ENCODE measurements around the gene RAB40AL. TPM values are rescaled to one million over a fixed set of nuclear protein-coding genes. Genes with fewer than 3 reads are reported as not detected.

RAB40AL gene
- total and polyA plus RNA-seq, 4 donors: 0.05 to 2.4 (median 0.80) TPM

GRCh38 chrX:102976793-102977495 lies 39.9 kb downstream of the RAB40AL start:
- Histone ChIP-seq H3K27ac (ENCODE audit: low read depth in 1 of 2, low read length in 1 of 2) (no peak overlapping the region), H3K9me3 (ENCODE audit: control insufficient read depth in 4 of 4, insufficient read depth in 3 of 4, low read length in 3 of 4) (peaks cover 0 to 8% (median 3%) of the 10 kb centered on the region in 4 donors), H3K4me3 (no peak overlapping the region), H3K27me3 (ENCODE audit: control insufficient read depth in 3 of 3, insufficient read depth in 3 of 3, low read length in 2 of 3) (peaks cover 2 to 4% (median 4%) of the 10 kb centered on the region in 3 donors), H3K4me1 (ENCODE audit: control insufficient read depth in 5 of 5, insufficient read depth in 5 of 5, low read length in 5 of 5) (no peaks in the 10 kb centered on the region), H3K9ac (ENCODE audit: insufficient read depth in 1 of 2, low read length in 2 of 2) (no peak overlapping the region), H3K36me3 (ENCODE audit: control insufficient read depth in 4 of 4, insufficient read depth in 4 of 4, low read length in 4 of 4) (no peaks in the 10 kb centered on the region)
- DNase-seq (peak in 1 of 3 donors; percentile 0), ATAC-seq (ENCODE audit: insufficient read depth, low FRiP score) (no peak)
- TF ChIP-seq, protein P1, sequence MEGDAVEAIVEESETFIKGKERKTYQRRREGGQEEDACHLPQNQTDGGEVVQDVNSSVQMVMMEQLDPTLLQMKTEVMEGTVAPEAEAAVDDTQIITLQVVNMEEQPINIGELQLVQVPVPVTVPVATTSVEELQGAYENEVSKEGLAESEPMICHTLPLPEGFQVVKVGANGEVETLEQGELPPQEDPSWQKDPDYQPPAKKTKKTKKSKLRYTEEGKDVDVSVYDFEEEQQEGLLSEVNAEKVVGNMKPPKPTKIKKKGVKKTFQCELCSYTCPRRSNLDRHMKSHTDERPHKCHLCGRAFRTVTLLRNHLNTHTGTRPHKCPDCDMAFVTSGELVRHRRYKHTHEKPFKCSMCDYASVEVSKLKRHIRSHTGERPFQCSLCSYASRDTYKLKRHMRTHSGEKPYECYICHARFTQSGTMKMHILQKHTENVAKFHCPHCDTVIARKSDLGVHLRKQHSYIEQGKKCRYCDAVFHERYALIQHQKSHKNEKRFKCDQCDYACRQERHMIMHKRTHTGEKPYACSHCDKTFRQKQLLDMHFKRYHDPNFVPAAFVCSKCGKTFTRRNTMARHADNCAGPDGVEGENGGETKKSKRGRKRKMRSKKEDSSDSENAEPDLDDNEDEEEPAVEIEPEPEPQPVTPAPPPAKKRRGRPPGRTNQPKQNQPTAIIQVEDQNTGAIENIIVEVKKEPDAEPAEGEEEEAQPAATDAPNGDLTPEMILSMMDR (IDR thresholded peaks at IDR 0.05; ENCODE audit: control extremely low read depth, extremely low read depth): no peak
- WGBS, 2 donors: 48 to 55% methylated on average over 4 of the region's 4 CpGs

GRCh38 chrX:102978594-102978993 lies 41.5 kb downstream of the RAB40AL start:
- Histone ChIP-seq H3K9me3 (ENCODE audit: control insufficient read depth in 4 of 4, insufficient read depth in 3 of 4, low read length in 3 of 4) (peaks cover 0 to 2% (median 0%) of the 10 kb centered on the region in 4 donors), H3K27me3 (ENCODE audit: control insufficient read depth in 3 of 3, insufficient read depth in 3 of 3, low read length in 2 of 3) (peaks cover 4 to 7% (median 6%) of the 10 kb centered on the region in 3 donors), H3K9ac (ENCODE audit: insufficient read depth in 1 of 2, low read length in 2 of 2) (no peak overlapping the region), H3K4me1 (ENCODE audit: control insufficient read depth in 5 of 5, insufficient read depth in 5 of 5, low read length in 5 of 5) (no peaks in the 10 kb centered on the region), H3K4me3 (no peak overlapping the region), H3K36me3 (ENCODE audit: control insufficient read depth in 4 of 4, insufficient read depth in 4 of 4, low read length in 4 of 4) (no peaks in the 10 kb centered on the region), H3K27ac (ENCODE audit: low read depth in 1 of 2, low read length in 1 of 2) (no peak overlapping the region)
- DNase-seq (no peak), ATAC-seq (ENCODE audit: insufficient read depth, low FRiP score) (no peak)
- TF ChIP-seq, protein P1 (IDR thresholded peaks at IDR 0.05; ENCODE audit: control extremely low read depth, extremely low read depth): no peak
- WGBS, 2 donors: 56 to 68% methylated on average over 8 to 9 of the region's 9 CpGs

DNA sequence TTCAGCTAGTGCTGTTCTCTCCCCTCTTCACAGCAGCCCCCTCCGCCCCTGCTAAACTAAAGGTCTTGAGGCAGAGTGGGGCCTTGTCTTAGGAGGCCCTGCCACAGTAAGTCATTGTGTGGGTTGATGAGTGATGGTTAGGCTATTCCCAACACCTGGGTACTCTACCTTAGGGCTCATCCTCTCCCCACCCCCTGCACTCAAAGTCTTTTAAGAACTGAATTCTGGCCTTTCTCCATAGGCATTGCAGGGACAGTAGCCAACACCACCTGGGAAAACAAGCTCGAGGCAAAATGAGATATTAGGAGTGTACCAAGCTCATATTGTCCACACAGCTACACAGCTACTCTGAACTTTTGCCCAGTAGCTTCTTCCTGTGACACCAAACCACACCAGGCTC lies 42.5 kb downstream of the RAB40AL start:
- TF ChIP-seq, protein P1 (IDR thresholded peaks at IDR 0.05; ENCODE audit: control extremely low read depth, extremely low read depth): no peak
- Histone ChIP-seq H3K27me3 (ENCODE audit: control insufficient read depth in 3 of 3, insufficient read depth in 3 of 3, low read length in 2 of 3) (peaks cover 4 to 7% (median 6%) of the 10 kb centered on the region in 3 donors), H3K9ac (ENCODE audit: insufficient read depth in 1 of 2, low read length in 2 of 2) (no peak overlapping the region), H3K36me3 (ENCODE audit: control insufficient read depth in 4 of 4, insufficient read depth in 4 of 4, low read length in 4 of 4) (no peaks in the 10 kb centered on the region), H3K27ac (ENCODE audit: low read depth in 1 of 2, low read length in 1 of 2) (no peak overlapping the region), H3K4me1 (ENCODE audit: control insufficient read depth in 5 of 5, insufficient read depth in 5 of 5, low read length in 5 of 5) (no peaks in the 10 kb centered on the region), H3K9me3 (ENCODE audit: control insufficient read depth in 4 of 4, insufficient read depth in 3 of 4, low read length in 3 of 4) (peaks cover 0 to 2% (median 0%) of the 10 kb centered on the region in 4 donors), H3K4me3 (no peak overlapping the region)
- ATAC-seq (ENCODE audit: insufficient read depth, low FRiP score) (no peak), DNase-seq (no peak)
- 80 to 97% methylated on average over 2 of the region's 2 CpGs for WGBS, 2 donors
